Breast epithelium (tissue), 4 donors: ENCODE data around the gene NFAM1. TPM values are rescaled to one million over a fixed set of nuclear protein-coding genes. Genes with fewer than 3 reads are reported as not detected.

Experiments used
- DNase-seq, 2 donors: peaks; one replicate each; pipeline ENCODE4 v3.0.0-alpha.2; 2019; ENCODE audit warnings: low spot score in 2 of 2
- H3K27ac ChIP-seq, 2 donors: fragments of 200-600 bp; sonication (generic) in 1 of 2; one replicate each; pipeline ENCODE4 v1.5.1; 2016 to 2019; ENCODE audit warnings: mild to moderate bottlenecking in 1 of 2
- H3K27me3 ChIP-seq, 2 donors: fragments of 200-600 bp; sonication (generic) in 1 of 2; one replicate each; pipeline versions ENCODE4 v1.5.1 to v1.6.0; 2017 to 2019; ENCODE audit warnings: control low read depth in 1 of 2, mild to moderate bottlenecking in 1 of 2
- H3K36me3 ChIP-seq: fragments of 200-600 bp; one replicate; pipeline ENCODE4 v1.5.1; 2019
- H3K4me1 ChIP-seq, 2 donors: fragments of 200-600 bp; sonication (generic); one replicate each; pipeline ENCODE4 v1.5.1; 2016 to 2019; ENCODE audit warnings: control low read depth in 1 of 2
- H3K4me3 ChIP-seq, 3 donors: fragments of 200-600 bp; sonication (generic); 1 replicate in 2 of 3; 2 replicates in 1 of 3; pipeline ENCODE4 v1.5.1; 2016 to 2019; ENCODE audit warnings: mild to moderate bottlenecking in 3 of 3, moderate library complexity in 2 of 3
- H3K9me3 ChIP-seq, 2 donors: fragments of 200-600 bp; sonication (generic) in 1 of 2; one replicate each; pipeline ENCODE4 v1.5.1; 2016 to 2019; ENCODE audit warnings: control low read depth in 1 of 2
- CTCF ChIP-seq, 3 donors: fragments of 450-650 bp; IDR thresholded peaks; one replicate each; pipeline ENCODE4 v1.5.1; 2016 to 2017; ENCODE audit warnings: antibody characterized with exemption in 3 of 3, mild to moderate bottlenecking in 3 of 3, moderate library complexity in 3 of 3
- POLR2A ChIP-seq: fragments of 450-650 bp; IDR thresholded peaks from one replicate; pipeline ENCODE4 v1.6.1; 2016; ENCODE audit warnings: antibody characterized with exemption, mild to moderate bottlenecking, moderate library complexity
- POLR2AphosphoS5 ChIP-seq, 3 donors: sonication (generic); formaldehyde crosslinking; IDR thresholded peaks; one replicate each; pipeline ENCODE4 v1.6.1; 2017; ENCODE audit warnings: antibody characterized with exemption in 3 of 3
- intact Hi-C: fragments of 100-400 bp; cut with DNase I; formaldehyde crosslinking; loops from one replicate; pipeline ENCODE4 v1.15.1; 2023; ENCODE audit warnings: low total_unique reads
- total RNA-seq, 3 donors: library from RNA; depleted of rRNA; stranded (reverse); fragments of >200 nt; gene quantifications; one replicate each; pipeline ENCODE4 v1.1.0, GENCODE V29; 2016

The NFAM1 gene
- total RNA-seq, 3 donors from 2014 or later: 0.66 to 4.3 (median 1.5) TPM

- H3K27ac ChIP-seq: no peak overlapping the region
- no peak for TF ChIP-seq POLR2A
- no peak for TF ChIP-seq CTCF (IDR thresholded peaks at IDR 0.05)
- TF ChIP-seq POLR2AphosphoS5 (IDR thresholded peaks at IDR 0.05): no peak
Measured at GRCh38 chr22:42452916-42453315, 20.7 kb upstream of the NFAM1 start.

DNA sequence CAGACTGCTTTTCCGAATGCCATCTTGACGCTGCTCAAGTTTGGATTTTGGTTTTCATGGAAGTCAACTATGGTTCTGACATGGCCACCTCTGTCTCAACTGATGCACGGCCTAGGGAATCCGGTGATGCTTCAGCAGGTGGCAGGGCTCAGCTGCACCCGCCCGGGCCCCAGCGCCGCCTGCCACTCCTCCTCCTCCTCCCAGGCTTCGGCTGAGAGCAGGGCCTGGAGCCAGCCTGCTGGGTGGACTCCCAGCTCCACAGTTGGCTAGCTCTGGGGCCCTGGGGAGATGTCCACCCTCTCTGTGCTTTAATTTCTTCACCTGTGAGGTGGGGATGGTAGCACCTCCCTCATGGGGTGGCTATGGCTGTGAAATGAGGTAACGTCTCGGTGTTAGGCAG, 20.3 kb upstream of the NFAM1 start:
- Histone ChIP-seq H3K27me3 (peaks cover 0 to 1% of the 10 kb centered on the region in 2 donors), H3K4me1 (no peaks in the 10 kb centered on the region), H3K9me3 (no peaks in the 10 kb centered on the region), H3K27ac (no peak overlapping the region), H3K36me3 (no peaks in the 10 kb centered on the region), H3K4me3 (no peak overlapping the region)
- DNase-seq: no peak
- no peak for TF ChIP-seq POLR2AphosphoS5 (IDR thresholded peaks at IDR 0.05)
- TF ChIP-seq POLR2A: no peak
- TF ChIP-seq CTCF (IDR thresholded peaks at IDR 0.05): no peak
- intact Hi-C loops: no loop called here

More at GRCh38 chr22:42452916-42453315, 20.7 kb upstream of the NFAM1 start:
- no peaks in the 10 kb centered on the region for H3K9me3 ChIP-seq
- H3K4me1 ChIP-seq: no peaks in the 10 kb centered on the region
- H3K36me3 ChIP-seq: no peaks in the 10 kb centered on the region
- H3K4me3 ChIP-seq: no peak overlapping the region
- DNase-seq: no peak
- H3K27me3 ChIP-seq: peaks cover 0 to 6% of the 10 kb centered on the region in 2 donors
- intact Hi-C loops: no loop called here

DNA sequence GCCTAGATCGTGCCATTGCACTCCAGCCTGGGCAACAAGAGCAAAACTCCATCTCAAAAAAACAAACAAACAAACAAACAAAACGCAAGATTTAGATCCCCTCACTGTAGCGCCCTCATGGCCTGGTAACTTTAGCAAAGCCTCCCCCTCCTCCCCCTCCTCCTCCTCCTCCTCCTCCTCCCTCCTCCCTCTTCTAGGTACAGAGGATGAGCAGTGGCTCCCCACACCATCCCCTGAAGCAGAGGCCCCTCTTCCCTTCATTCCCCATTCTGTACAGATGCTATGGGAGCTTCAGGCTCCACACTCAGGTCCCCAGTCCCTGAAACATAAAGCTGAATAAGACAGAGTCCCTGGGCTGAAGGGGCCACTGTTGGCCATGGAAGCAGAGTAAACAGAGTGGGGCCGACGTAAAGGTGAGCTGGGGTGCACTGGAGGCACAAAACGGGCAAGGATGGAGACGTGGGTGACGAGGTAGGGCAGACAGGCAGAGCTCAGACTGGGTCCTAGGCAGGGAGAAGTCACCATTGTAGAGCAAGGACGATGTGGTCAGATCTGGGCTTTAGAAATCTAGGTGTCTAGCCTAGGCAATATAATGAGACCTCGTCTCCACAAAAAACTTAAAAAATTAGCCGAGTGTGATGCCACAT, 19.4 kb upstream of the NFAM1 start:
- Histone ChIP-seq H3K4me3 (no peak overlapping the region), H3K9me3 (no peaks in the 10 kb centered on the region), H3K36me3 (no peaks in the 10 kb centered on the region), H3K27ac (no peak overlapping the region), H3K27me3 (no peaks in the 10 kb centered on the region), H3K4me1 (no peaks in the 10 kb centered on the region)
- intact Hi-C loops: no loop called here
- DNase-seq: no peak
- TF ChIP-seq CTCF (IDR thresholded peaks at IDR 0.05): no peak
- no peak for TF ChIP-seq POLR2A
- TF ChIP-seq POLR2AphosphoS5 (IDR thresholded peaks at IDR 0.05): no peak

DNA sequence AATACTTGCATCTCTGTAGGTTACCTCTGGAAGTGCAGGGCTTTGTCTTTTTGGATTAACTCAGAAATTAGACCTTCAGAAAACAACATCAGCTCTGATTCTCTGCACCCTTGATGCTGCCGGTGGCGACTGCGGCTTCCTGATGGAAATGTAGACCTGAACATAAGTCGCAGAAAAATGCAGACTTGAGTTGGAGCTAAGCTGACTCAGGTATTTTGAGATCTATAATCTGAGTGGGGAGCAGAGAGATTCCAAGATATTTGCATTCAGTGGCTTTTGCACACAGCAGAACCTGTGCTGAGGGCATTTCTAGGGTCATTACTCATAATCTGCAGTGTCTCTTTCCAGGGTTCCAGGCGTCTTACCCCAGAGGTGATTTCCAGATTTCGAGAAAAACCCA, 18.7 kb upstream of the NFAM1 start:
- Histone ChIP-seq H3K4me3 (no peak overlapping the region), H3K4me1 (no peaks in the 10 kb centered on the region), H3K27ac (no peak overlapping the region), H3K9me3 (no peaks in the 10 kb centered on the region), H3K36me3 (no peaks in the 10 kb centered on the region), H3K27me3 (no peaks in the 10 kb centered on the region)
- TF ChIP-seq POLR2A (no peak), CTCF (IDR thresholded peaks at IDR 0.05) (no peak), POLR2AphosphoS5 (IDR thresholded peaks at IDR 0.05) (no peak)
- intact Hi-C loops: no loop called here
- DNase-seq: no peak

GRCh38 chr22:42446151-42446550, 13.9 kb upstream of the NFAM1 start:
- TF ChIP-seq CTCF (IDR thresholded peaks at IDR 0.05) (no peak), POLR2AphosphoS5 (IDR thresholded peaks at IDR 0.05) (no peak), POLR2A (no peak)
- Histone ChIP-seq H3K9me3 (no peaks in the 10 kb centered on the region), H3K4me1 (peaks cover 6% of the 10 kb centered on the region in 2 donors), H3K27ac (no peak overlapping the region), H3K4me3 (no peak overlapping the region), H3K27me3 (no peaks in the 10 kb centered on the region), H3K36me3 (no peaks in the 10 kb centered on the region)
- no peak for DNase-seq
- intact Hi-C loops: no loop called here
